Stimulated activated naive CD4-positive, alpha-beta T cell (primary cell): ENCODE results near the gene IL1RL2.

Experiments
- DNase-seq, 6 experiments: peaks; one replicate each; lab custom pipeline; 2025; lab: John Stamatoyannopoulos, UW

IL1RL2 gene

GRCh38 chr2:102266204-102266603, 79.4 kb downstream of the IL1RL2 start:
- no peak for DNase-seq

DNA sequence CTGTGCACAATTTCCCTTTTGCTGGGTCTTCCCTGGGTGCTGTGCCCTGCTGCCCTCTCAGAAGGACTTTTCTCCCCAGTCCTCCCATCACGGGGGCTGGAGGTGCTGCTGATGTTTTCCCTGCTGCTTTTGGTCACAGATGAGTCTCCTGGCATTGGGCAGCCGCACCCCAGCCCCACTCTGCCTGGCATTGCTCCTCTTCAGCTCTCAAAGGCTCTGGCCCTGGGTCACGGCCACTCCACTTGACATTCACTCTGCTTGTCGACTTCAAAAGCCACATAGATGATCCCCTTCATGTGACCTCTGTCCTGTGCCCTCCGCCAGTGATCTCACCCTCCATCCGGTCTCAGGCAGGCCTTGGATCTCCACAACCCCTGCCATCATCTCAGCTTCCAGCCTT, 81.0 kb downstream of the IL1RL2 start:
- DNase-seq, result no peak

GRCh38 chr2:102268510-102269199, 81.8 kb downstream of the IL1RL2 start:
- DNase-seq, result no peak

- DNase-seq, result no peak
Observed at GRCh38 chr2:102269200-102269524, 82.3 kb downstream of the IL1RL2 start.

DNA sequence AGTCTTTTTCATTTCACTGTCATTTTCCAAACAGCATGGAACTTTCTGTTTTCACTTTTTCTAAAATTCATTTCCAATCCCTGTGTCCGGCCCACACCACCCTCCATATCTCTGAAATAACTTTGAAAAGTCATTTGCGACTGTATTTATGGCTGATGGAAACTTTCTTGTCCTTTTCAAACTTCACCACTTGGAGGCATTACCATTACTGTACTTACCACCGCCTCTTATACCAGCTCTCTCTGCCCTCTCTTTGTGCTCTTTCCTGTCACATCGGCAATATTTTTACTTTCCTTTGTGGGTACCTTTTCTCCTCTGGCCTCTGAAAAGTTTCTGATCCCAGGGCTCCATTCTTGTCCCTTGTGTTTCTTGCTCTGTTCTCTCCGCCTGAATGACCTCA, 85.0 kb downstream of the IL1RL2 start:
- DNase-seq, result peak in 2 of 6 experiments; percentile 6 to 15

DNA sequence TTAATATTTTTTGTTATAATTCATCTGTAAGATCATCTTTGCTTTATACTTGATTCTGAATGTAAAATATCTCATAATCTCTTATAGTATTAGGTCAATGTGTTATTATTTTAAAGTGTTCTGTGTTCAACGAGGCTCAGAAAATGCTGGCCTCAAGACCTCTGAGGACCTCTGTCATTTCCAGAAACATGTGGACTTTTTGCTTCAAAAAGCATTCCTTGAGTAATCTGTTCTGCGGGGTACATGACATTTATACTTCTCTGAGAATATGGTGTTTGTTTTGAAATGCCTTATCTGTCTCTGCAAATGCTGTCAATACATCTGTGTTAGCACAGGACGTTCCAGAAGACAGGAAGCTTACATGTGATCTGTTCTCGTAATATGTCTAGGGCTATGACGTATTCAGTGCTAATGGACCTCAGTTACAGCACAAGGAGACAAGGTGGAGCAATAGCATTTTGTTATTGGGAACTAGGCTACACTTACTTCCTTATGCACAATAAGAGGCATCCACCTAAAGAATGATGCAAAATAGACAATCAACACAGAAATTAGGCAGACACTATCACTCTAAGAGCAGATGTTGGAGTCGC, 86.9 kb downstream of the IL1RL2 start:
- no peak for DNase-seq

- no peak for DNase-seq
Observed at GRCh38 chr2:102276549-102277201, 89.9 kb downstream of the IL1RL2 start.

DNA sequence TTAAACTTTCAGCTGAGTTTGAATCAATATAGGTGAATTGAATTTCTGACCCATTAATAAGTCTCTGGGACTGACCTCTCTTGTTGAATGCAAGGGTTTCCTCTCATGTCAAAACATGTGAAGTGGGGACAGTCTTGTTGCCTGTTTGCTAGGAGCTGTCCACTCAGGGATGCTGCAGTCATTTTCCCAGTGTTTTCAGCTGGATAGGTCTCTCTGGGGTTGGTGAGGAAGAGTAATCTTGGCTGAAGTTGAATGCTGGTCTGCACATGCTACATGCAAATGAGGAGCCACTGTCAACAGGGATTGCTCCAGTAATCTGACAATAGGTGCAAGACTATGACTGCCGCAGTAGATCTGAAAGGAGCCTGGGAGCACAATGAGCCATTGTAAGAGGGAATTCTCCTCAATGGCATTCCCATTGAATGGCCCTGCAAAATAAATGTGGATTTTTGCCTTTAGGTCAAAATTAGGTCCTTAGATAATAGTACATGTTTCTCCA, 90.4 kb downstream of the IL1RL2 start:
- no peak for DNase-seq

DNA sequence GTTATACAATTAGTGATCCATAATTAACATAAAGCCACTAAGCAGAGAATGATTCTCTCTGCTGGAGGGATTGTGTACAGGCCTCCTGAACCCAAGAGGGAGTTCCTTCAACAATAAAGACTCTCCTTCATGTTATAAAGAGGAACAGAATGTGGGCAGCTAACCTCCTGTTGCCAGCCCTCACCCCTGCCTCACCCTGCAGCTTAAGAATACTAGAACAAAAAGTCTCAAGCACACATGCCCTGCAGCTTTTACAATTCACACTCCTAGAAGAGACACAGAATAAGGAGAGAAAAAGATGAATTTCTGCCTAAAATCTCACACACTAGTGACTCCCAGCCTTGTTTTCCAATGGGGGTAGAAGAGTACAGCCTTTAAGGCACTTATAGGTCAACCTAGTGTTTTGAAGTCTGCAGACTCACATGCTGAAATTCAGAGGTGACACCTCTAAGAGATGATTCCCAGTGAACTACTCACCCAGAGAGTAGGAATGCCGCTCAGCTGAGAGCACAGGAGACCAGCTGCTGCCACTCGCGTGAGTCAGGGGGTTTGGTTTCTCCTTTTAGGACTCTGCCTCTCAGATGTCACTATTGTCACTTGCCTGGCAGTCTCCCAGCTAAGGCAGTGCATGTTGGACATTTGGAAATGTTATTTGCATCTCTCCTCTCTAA, 92.0 kb downstream of the IL1RL2 start:
- DNase-seq, result no peak

DNA sequence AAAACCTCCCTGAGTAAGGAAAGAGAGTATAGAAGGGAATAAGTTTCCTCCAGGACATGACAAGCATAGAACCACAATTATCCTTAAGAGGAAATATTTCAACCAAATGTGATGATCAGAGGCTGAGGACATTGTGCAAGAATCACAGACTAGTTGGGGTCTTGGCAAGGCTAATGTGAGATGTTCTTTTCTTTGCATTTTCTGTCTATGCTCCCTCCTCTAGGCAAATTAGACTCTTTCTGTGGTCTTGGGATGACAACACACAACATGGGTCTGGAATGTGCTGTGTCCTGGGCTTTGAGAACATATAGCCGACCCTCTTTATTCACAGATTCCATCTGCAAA, 92.5 kb downstream of the IL1RL2 start:
- no peak for DNase-seq

GRCh38 chr2:102282678-102283091, 95.9 kb downstream of the IL1RL2 start:
- DNase-seq, result no peak

GRCh38 chr2:102283996-102284395, 97.2 kb downstream of the IL1RL2 start:
- DNase-seq, result no peak

DNA sequence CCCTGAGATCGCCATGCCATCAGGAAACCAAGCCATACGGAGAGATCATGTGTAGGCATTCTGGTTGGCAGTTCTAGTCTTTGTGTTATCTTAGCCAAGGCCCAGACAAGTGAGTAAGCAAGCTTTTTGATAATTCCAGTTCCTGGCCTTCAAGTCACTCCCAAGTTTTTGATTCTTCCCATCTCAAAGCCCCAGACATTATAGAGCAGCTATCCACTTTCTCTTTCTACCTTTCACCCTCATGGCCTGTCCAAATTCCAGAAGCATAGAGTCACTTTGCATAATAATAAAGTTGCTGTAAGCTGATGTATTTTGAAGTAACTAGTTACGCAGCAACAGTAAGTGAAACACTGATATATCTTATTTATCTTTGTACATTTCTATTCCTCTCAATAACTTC, 97.8 kb downstream of the IL1RL2 start:
- no peak for DNase-seq

DNA sequence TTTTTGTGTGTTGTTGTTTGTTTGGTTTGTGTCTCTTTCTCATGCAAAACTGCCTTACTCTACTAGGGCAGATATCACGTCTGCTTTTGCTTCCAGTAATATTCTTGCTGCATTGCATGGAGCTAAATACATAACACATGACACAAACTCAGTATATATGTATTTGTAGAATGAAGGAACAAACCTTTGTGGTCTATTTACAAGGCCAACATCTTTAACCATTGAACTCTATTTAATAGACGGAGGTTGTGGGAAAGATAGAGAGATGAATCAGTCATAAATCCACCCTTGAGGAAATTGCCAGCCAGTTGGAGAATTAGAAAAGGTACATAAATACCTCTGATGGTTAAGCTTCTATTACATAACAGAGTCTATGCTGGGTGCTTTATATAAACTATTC, 98.5 kb downstream of the IL1RL2 start:
- DNase-seq, result no peak

DNA sequence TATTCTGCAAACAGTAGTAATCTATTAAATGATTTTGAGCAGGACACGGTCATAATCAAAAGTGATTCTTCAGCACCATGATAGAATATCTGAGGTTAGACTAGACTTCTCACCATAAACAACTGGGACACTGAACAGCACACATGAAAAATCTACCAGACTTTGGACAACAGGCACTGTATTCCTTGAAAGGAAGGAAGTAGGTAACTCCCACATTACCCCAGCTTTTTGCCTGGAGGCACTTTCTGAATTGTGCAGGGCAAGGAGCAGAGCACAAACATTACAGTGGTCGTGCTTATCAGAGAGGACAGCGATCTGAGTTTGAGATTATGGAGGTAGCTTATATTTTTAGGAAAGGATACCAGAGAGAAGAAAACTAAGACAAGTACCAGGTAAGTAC, 99.2 kb downstream of the IL1RL2 start:
- no peak for DNase-seq

- no peak for DNase-seq
Observed at GRCh38 chr2:102289129-102289528, 102.3 kb downstream of the IL1RL2 start.
